Measurements from ENCODE around the gene ELP4. TPM values are rescaled to one million over a fixed set of nuclear protein-coding genes. Genes with fewer than 3 reads are reported as not detected.

ELP4 gene
- total and polyA plus RNA-seq, 9 donors, result 12.0 to 18.8 (median 15.3) TPM

DNA sequence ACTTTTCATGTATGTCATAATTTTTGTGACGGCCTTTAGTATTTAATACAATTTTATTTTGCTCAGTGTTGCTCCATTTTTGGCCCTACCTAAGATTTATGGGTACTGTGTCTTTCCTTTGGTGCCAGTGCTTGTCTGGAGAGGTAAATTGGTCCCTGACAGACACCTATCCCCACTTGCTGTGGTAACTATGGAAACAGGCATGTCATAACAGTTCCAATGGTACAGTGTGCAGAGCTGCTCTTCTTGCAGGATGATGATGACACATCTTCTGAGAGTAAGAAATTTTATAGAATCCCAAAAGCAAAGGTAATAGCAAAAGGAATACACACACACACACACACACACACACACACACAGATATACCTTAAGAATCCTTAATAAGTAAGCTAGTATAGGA is 118.5 kb downstream of the ELP4 start:
- WGBS (ENCODE audit: insufficient coverage), result no CpG with 5 or more reads among the region's 1 CpG

DNA sequence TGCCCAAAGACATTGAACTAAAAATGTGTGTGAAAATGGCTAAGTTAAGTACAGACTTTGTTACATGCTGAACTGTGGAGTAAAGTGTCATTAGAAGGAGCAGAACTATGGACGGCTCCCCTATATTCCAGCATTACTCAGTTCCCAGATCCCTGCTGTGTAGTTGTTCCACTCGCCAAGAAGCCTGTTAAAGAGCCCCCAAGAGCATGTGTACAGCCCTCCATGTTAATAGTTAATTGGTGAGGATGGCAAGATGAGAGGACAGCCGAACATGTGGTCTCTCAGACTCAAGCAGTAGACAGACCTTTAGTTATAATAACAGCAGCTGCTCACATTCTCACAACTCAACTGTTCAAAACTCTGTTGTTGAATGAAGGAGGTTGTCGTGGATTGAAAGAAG is 127.4 kb downstream of the ELP4 start:
- H3K9me3 ChIP-seq (replicated peaks; ENCODE audit: control insufficient read depth, low read depth, low read length), result no peaks in the 10 kb centered on the region
- H3K36me3 ChIP-seq (ENCODE audit: control insufficient read depth, insufficient read depth, low read length), result no peaks in the 10 kb centered on the region
- DNase-seq, result peak; percentile 18
- no peak overlapping the region for H3K4me3 ChIP-seq (ENCODE audit: low read length)
- no peak overlapping the region for H3K27ac ChIP-seq (ENCODE audit: low read length)
- no peaks in the 10 kb centered on the region for H3K27me3 ChIP-seq (ENCODE audit: control insufficient read depth, insufficient read depth, low read length)
- no CpG with 5 or more reads among the region's 4 CpGs for WGBS (ENCODE audit: insufficient coverage)
- no peaks in the 10 kb centered on the region for H3K4me1 ChIP-seq (ENCODE audit: control insufficient read depth, insufficient read depth, low read length)

More for the DNA sequence above, 118.5 kb downstream of the ELP4 start:
- Histone ChIP-seq H3K9me3 (replicated peaks; ENCODE audit: control insufficient read depth, low read depth, low read length) (no peaks in the 10 kb centered on the region), H3K27ac (ENCODE audit: low read length) (no peak overlapping the region), H3K27me3 (ENCODE audit: control insufficient read depth, insufficient read depth, low read length) (no peaks in the 10 kb centered on the region), H3K4me3 (ENCODE audit: low read length) (no peak overlapping the region), H3K4me1 (ENCODE audit: control insufficient read depth, insufficient read depth, low read length) (no peaks in the 10 kb centered on the region), H3K36me3 (ENCODE audit: control insufficient read depth, insufficient read depth, low read length) (no peaks in the 10 kb centered on the region)
- no peak for DNase-seq

DNA sequence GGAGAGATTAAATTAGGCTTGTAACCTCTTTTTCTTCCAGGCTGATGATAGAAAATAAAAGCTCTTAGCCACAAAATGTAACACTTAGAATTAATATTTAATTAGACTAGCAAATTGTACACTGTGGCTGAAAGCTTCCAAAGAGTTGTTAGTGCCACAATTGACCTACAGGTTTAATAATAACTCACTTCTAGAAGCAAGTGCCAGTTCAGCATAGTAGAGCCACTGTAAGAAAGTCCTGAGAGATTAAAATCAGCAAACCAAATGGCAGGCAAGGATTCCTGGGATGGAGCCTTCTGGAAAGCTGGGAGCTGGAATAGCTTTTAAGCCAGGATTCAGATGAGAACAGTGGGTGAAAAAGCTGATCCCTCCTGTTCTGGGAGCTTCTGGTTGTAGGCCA is 131.0 kb downstream of the ELP4 start:
- Histone ChIP-seq H3K4me3 (ENCODE audit: low read length) (no peak overlapping the region), H3K27me3 (ENCODE audit: control insufficient read depth, insufficient read depth, low read length) (no peaks in the 10 kb centered on the region), H3K36me3 (ENCODE audit: control insufficient read depth, insufficient read depth, low read length) (no peaks in the 10 kb centered on the region), H3K9me3 (replicated peaks; ENCODE audit: control insufficient read depth, low read depth, low read length) (no peaks in the 10 kb centered on the region), H3K27ac (ENCODE audit: low read length) (no peak overlapping the region), H3K4me1 (ENCODE audit: control insufficient read depth, insufficient read depth, low read length) (no peaks in the 10 kb centered on the region)
- peak; percentile 8 for DNase-seq

GRCh38 chr11:31641477-31642062 is 132.0 kb downstream of the ELP4 start:
- Histone ChIP-seq H3K4me3 (ENCODE audit: low read length) (no peak overlapping the region), H3K9me3 (replicated peaks; ENCODE audit: control insufficient read depth, low read depth, low read length) (no peaks in the 10 kb centered on the region), H3K4me1 (ENCODE audit: control insufficient read depth, insufficient read depth, low read length) (no peaks in the 10 kb centered on the region), H3K27ac (ENCODE audit: low read length) (no peak overlapping the region), H3K27me3 (ENCODE audit: control insufficient read depth, insufficient read depth, low read length) (no peaks in the 10 kb centered on the region), H3K36me3 (ENCODE audit: control insufficient read depth, insufficient read depth, low read length) (no peaks in the 10 kb centered on the region)
- no CpG with 5 or more reads among the region's 3 CpGs for WGBS (ENCODE audit: insufficient coverage)
- DNase-seq, result peak; percentile 8

DNA sequence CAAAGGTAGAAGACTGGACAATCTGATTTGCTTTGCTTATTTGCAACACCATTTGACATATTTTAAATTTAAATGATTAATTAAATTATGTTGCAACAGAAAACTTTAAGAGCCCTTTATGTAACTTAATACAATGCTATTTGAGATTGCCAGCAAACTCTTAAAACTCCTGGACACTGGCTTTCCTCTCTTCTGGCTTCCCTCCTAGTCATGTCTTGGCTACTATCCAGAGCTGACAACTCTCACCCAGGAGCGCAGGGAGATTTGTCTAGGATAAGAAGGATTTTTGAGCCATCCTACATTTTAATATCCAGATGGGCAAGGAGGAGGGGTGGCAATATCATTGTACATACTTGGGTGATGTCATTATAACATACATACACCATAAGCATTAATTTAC is 134.3 kb downstream of the ELP4 start:
- peak; percentile 49 for DNase-seq
- WGBS (ENCODE audit: insufficient coverage), result no CpG with 5 or more reads among the region's 1 CpG
- H3K4me1 ChIP-seq (ENCODE audit: control insufficient read depth, insufficient read depth, low read length), result no peaks in the 10 kb centered on the region

GRCh38 chr11:31645747-31646146 is 136.2 kb downstream of the ELP4 start:
- H3K27ac ChIP-seq (ENCODE audit: low read length), result no peak overlapping the region
- DNase-seq, result peak; percentile 25
- H3K36me3 ChIP-seq (ENCODE audit: control insufficient read depth, insufficient read depth, low read length), result no peaks in the 10 kb centered on the region
- H3K27me3 ChIP-seq (ENCODE audit: control insufficient read depth, insufficient read depth, low read length), result no peaks in the 10 kb centered on the region
- no peaks in the 10 kb centered on the region for H3K4me1 ChIP-seq (ENCODE audit: control insufficient read depth, insufficient read depth, low read length)
- no peak overlapping the region for H3K4me3 ChIP-seq (ENCODE audit: low read length)
- H3K9me3 ChIP-seq (replicated peaks; ENCODE audit: control insufficient read depth, low read depth, low read length), result no peaks in the 10 kb centered on the region

More for the DNA sequence above, 134.3 kb downstream of the ELP4 start:
- Histone ChIP-seq H3K4me3 (ENCODE audit: low read length) (no peak overlapping the region), H3K27ac (ENCODE audit: low read length) (no peak overlapping the region), H3K9me3 (replicated peaks; ENCODE audit: control insufficient read depth, low read depth, low read length) (no peaks in the 10 kb centered on the region), H3K27me3 (ENCODE audit: control insufficient read depth, insufficient read depth, low read length) (no peaks in the 10 kb centered on the region), H3K36me3 (ENCODE audit: control insufficient read depth, insufficient read depth, low read length) (no peaks in the 10 kb centered on the region)

- no CpG with 5 or more reads among the region's 1 CpG for WGBS (ENCODE audit: insufficient coverage)
- Histone ChIP-seq H3K4me3 (ENCODE audit: low read length) (no peak overlapping the region), H3K27me3 (ENCODE audit: control insufficient read depth, insufficient read depth, low read length) (no peaks in the 10 kb centered on the region), H3K36me3 (ENCODE audit: control insufficient read depth, insufficient read depth, low read length) (no peaks in the 10 kb centered on the region), H3K9me3 (replicated peaks; ENCODE audit: control insufficient read depth, low read depth, low read length) (no peaks in the 10 kb centered on the region), H3K27ac (ENCODE audit: low read length) (no peak overlapping the region), H3K4me1 (ENCODE audit: control insufficient read depth, insufficient read depth, low read length) (no peaks in the 10 kb centered on the region)
- DNase-seq, result no peak
Measured at GRCh38 chr11:31646216-31646615, 136.6 kb downstream of the ELP4 start.

DNA sequence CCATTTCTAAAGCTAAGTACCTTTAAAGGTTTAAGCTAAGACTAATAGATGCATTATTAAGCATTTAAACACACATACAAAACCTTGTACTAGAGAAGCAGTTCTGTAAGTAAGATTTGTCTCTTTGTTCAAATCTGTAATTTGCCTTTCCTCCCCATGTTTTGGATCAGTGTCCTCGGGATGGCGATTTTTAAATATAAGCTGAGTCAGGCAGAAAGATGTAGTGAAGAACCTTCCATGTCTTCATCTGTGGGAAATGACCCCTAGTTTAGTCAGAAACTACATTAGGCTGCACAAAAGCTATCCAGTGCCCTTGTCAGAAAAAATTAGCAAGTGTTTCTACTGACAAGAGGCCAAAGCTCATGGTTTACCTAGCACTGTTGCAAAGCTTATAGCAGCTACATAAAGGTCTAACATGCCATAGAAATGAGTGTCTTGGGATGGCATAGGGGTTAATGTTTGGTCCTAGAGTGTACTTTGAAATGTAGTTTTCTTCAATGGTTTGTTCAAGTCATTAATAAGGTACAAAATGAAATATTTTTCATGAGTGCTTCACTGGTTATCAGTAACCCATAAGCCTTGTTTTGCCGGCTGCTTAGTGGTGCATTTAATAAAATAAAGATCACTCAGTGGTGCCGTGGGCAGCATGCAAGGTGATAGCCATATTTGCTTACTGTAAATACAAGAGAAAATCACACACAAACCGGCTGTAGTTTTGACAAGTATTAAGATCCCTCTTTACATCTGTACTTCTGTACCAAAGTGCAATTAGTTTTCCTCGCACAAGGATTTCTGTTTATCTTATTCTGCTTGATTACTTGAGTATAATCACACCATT is 139.8 kb downstream of the ELP4 start:
- WGBS (ENCODE audit: insufficient coverage), result no CpG with 5 or more reads among the region's 6 CpGs

DNA sequence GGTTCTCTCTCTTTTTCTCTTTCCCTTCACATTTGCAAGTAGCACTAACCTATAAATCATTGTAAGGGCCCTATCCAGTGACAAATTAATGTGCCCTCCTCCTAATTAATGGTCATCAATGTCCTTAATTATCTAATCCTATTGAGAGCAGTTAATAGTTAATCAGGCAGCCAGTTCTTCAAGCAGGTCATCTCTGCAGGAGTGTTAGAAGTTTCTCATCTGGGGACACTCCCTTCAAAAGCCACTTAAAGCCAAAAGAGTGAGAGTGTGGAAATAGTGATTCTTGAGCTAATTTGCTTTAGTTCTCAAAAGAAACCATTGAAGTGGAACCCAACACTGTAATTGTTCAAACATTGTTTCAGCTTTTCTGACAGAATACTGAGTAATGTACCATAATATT is 141.6 kb downstream of the ELP4 start:
- Histone ChIP-seq H3K27me3 (ENCODE audit: control insufficient read depth, insufficient read depth, low read length) (no peaks in the 10 kb centered on the region), H3K36me3 (ENCODE audit: control insufficient read depth, insufficient read depth, low read length) (no peaks in the 10 kb centered on the region), H3K27ac (ENCODE audit: low read length) (no peak overlapping the region)

More for the DNA sequence above, 139.8 kb downstream of the ELP4 start:
- Histone ChIP-seq H3K36me3 (ENCODE audit: control insufficient read depth, insufficient read depth, low read length) (no peaks in the 10 kb centered on the region), H3K27ac (ENCODE audit: low read length) (no peak overlapping the region), H3K4me3 (ENCODE audit: low read length) (no peak overlapping the region), H3K4me1 (ENCODE audit: control insufficient read depth, insufficient read depth, low read length) (no peaks in the 10 kb centered on the region), H3K9me3 (replicated peaks; ENCODE audit: control insufficient read depth, low read depth, low read length) (no peaks in the 10 kb centered on the region), H3K27me3 (ENCODE audit: control insufficient read depth, insufficient read depth, low read length) (no peaks in the 10 kb centered on the region)
- DNase-seq, result no peak

GRCh38 chr11:31651822-31652221 is 142.3 kb downstream of the ELP4 start:
- Histone ChIP-seq H3K36me3 (ENCODE audit: control insufficient read depth, insufficient read depth, low read length) (no peaks in the 10 kb centered on the region), H3K4me1 (ENCODE audit: control insufficient read depth, insufficient read depth, low read length) (no peaks in the 10 kb centered on the region), H3K27me3 (ENCODE audit: control insufficient read depth, insufficient read depth, low read length) (no peaks in the 10 kb centered on the region), H3K27ac (ENCODE audit: low read length) (no peak overlapping the region), H3K4me3 (ENCODE audit: low read length) (no peak overlapping the region), H3K9me3 (replicated peaks; ENCODE audit: control insufficient read depth, low read depth, low read length) (no peaks in the 10 kb centered on the region)
- DNase-seq, result no peak
- WGBS (ENCODE audit: insufficient coverage), result no CpG with 5 or more reads among the region's 2 CpGs

More for the DNA sequence above, 141.6 kb downstream of the ELP4 start:
- no peak for DNase-seq
- no peaks in the 10 kb centered on the region for H3K9me3 ChIP-seq (replicated peaks; ENCODE audit: control insufficient read depth, low read depth, low read length)
- no peak overlapping the region for H3K4me3 ChIP-seq (ENCODE audit: low read length)
- no peaks in the 10 kb centered on the region for H3K4me1 ChIP-seq (ENCODE audit: control insufficient read depth, insufficient read depth, low read length)

Data from muscle of leg (tissue), 11 donors.